Liver (tissue), 3 donors: ENCODE measurements around the gene C21orf58.

Experiments used
- ATF3 ChIP-seq: IDR thresholded peaks from 2 replicates; pipeline ENCODE4 v1.6.1; 2016; ENCODE audit warnings: antibody characterized with exemption
- EGR1 ChIP-seq, 2 donors: IDR thresholded peaks; 2 replicates each; pipeline ENCODE4 v1.6.1; 2016 to 2018; ENCODE audit warnings: antibody characterized with exemption in 2 of 2, low read depth in 2 of 2
- GABPA ChIP-seq, 2 donors: IDR thresholded peaks in 1 of 2; conservative IDR thresholded peaks in 1 of 2; 2 replicates each; pipeline ENCODE4 v1.6.1; 2016; ENCODE audit warnings: antibody characterized with exemption in 2 of 2, mild to moderate bottlenecking in 1 of 2, moderate library complexity in 1 of 2
- HNF4G ChIP-seq: IDR thresholded peaks from 2 replicates; pipeline ENCODE4 v1.6.1; 2016; ENCODE audit warnings: antibody characterized with exemption
- MAX ChIP-seq: IDR thresholded peaks from 2 replicates; pipeline ENCODE4 v1.6.1; 2016; ENCODE audit warnings: antibody characterized with exemption
- RAD21 ChIP-seq, 2 donors: IDR thresholded peaks; 2 replicates each; pipeline ENCODE4 v1.6.1; 2016; ENCODE audit warnings: antibody characterized with exemption in 2 of 2, mild to moderate bottlenecking in 2 of 2
- SP1 ChIP-seq: IDR thresholded peaks from 2 replicates; pipeline ENCODE4 v1.6.1; 2018; ENCODE audit warnings: antibody characterized with exemption, mild to moderate bottlenecking
- TAF1 ChIP-seq: conservative IDR thresholded peaks from 2 replicates; pipeline ENCODE4 v1.6.1; 2016; ENCODE audit warnings: antibody characterized with exemption, mild to moderate bottlenecking
- YY1 ChIP-seq: IDR thresholded peaks from 2 replicates; pipeline ENCODE4 v1.6.1; 2016; ENCODE audit warnings: antibody characterized with exemption, mild to moderate bottlenecking
- TF ChIP-seq, protein P1 (sequence below): fragments of 150-350 bp; IDR thresholded peaks from 2 replicates; pipeline ENCODE4 v1.5.1; 2017; ENCODE audit warnings: improper control_type of control experiment, low read depth, low read length; ENCODE audit not compliant: missing input control
- TF ChIP-seq, protein P2 (sequence below): IDR thresholded peaks from 2 replicates; pipeline ENCODE4 v1.6.1; 2016; ENCODE audit warnings: antibody characterized with exemption, mild to moderate bottlenecking
- donor health status: healthy.
- donor health status: healthy.

- TF ChIP-seq, protein P1, sequence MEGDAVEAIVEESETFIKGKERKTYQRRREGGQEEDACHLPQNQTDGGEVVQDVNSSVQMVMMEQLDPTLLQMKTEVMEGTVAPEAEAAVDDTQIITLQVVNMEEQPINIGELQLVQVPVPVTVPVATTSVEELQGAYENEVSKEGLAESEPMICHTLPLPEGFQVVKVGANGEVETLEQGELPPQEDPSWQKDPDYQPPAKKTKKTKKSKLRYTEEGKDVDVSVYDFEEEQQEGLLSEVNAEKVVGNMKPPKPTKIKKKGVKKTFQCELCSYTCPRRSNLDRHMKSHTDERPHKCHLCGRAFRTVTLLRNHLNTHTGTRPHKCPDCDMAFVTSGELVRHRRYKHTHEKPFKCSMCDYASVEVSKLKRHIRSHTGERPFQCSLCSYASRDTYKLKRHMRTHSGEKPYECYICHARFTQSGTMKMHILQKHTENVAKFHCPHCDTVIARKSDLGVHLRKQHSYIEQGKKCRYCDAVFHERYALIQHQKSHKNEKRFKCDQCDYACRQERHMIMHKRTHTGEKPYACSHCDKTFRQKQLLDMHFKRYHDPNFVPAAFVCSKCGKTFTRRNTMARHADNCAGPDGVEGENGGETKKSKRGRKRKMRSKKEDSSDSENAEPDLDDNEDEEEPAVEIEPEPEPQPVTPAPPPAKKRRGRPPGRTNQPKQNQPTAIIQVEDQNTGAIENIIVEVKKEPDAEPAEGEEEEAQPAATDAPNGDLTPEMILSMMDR = no peak
- TF ChIP-seq ATF3 (no peak), YY1 (no peak), SP1 (no peak), MAX (no peak), GABPA (IDR thresholded peaks at IDR 0.05 in 1 of 2, conservative IDR thresholded peaks at IDR 0.05 in 1 of 2) (no peak), RAD21 (IDR thresholded peaks at IDR 0.05) (no peak), EGR1 (IDR thresholded peaks at IDR 0.05; ENCODE audit: low read depth in 2 of 2) (no peak), HNF4G (no peak), TAF1 (no peak)
- TF ChIP-seq, protein P2, sequence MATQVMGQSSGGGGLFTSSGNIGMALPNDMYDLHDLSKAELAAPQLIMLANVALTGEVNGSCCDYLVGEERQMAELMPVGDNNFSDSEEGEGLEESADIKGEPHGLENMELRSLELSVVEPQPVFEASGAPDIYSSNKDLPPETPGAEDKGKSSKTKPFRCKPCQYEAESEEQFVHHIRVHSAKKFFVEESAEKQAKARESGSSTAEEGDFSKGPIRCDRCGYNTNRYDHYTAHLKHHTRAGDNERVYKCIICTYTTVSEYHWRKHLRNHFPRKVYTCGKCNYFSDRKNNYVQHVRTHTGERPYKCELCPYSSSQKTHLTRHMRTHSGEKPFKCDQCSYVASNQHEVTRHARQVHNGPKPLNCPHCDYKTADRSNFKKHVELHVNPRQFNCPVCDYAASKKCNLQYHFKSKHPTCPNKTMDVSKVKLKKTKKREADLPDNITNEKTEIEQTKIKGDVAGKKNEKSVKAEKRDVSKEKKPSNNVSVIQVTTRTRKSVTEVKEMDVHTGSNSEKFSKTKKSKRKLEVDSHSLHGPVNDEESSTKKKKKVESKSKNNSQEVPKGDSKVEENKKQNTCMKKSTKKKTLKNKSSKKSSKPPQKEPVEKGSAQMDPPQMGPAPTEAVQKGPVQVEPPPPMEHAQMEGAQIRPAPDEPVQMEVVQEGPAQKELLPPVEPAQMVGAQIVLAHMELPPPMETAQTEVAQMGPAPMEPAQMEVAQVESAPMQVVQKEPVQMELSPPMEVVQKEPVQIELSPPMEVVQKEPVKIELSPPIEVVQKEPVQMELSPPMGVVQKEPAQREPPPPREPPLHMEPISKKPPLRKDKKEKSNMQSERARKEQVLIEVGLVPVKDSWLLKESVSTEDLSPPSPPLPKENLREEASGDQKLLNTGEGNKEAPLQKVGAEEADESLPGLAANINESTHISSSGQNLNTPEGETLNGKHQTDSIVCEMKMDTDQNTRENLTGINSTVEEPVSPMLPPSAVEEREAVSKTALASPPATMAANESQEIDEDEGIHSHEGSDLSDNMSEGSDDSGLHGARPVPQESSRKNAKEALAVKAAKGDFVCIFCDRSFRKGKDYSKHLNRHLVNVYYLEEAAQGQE = no peak
These were observed 29.0 kb downstream of the C21orf58 start for GRCh38 chr21:46294647-46295176.
